Measurements from ENCODE around the gene NEDD4L.
A peak's percentile ranks its signal among the peaks of the same experiment; 100 is the strongest.

NEDD4L gene

GRCh38 chr18:58388736-58389135 is 344.7 kb downstream of the NEDD4L start:
- DNase-seq = peak; percentile 25

- DNase-seq = no peak
Measured at GRCh38 chr18:58389745-58390144, 345.7 kb downstream of the NEDD4L start.

GRCh38 chr18:58390399-58390798 is 346.4 kb downstream of the NEDD4L start:
- DNase-seq = peak; percentile 21

GRCh38 chr18:58391231-58391825 is 347.3 kb downstream of the NEDD4L start:
- DNase-seq = peak; percentile 50

- peak; percentile 38 for DNase-seq
Measured at GRCh38 chr18:58391932-58392323, 347.9 kb downstream of the NEDD4L start.

- peak; percentile 25 for DNase-seq
Measured at GRCh38 chr18:58392324-58393000, 348.4 kb downstream of the NEDD4L start.

- DNase-seq = peak; percentile 11
Measured at GRCh38 chr18:58393295-58393694, 349.3 kb downstream of the NEDD4L start.

GRCh38 chr18:58394046-58394445 is 350.0 kb downstream of the NEDD4L start:
- DNase-seq = peak; percentile 56

GRCh38 chr18:58394602-58395425 is 350.8 kb downstream of the NEDD4L start:
- DNase-seq = peak; percentile 38

GRCh38 chr18:58396144-58396543 is 352.1 kb downstream of the NEDD4L start:
- no peak for DNase-seq

- no peak for DNase-seq
Measured at GRCh38 chr18:58396966-58397365, 352.9 kb downstream of the NEDD4L start.

- no peak for DNase-seq
Measured at GRCh38 chr18:58397385-58398132, 353.5 kb downstream of the NEDD4L start.

- DNase-seq = peak; percentile 48
Measured at GRCh38 chr18:58398648-58399398, 354.8 kb downstream of the NEDD4L start.

- DNase-seq = peak; percentile 14
Measured at GRCh38 chr18:58400331-58400870, 356.4 kb downstream of the NEDD4L start.

- DNase-seq = no peak
Measured at GRCh38 chr18:58401191-58401590, 357.2 kb downstream of the NEDD4L start.

- peak; percentile 79 for DNase-seq
Measured at GRCh38 chr18:58402247-58402646, 358.2 kb downstream of the NEDD4L start.

GRCh38 chr18:58402951-58403702 is 359.1 kb downstream of the NEDD4L start:
- DNase-seq = peak; percentile 55

- peak; percentile 38 for DNase-seq
Measured at GRCh38 chr18:58403799-58404455, 359.9 kb downstream of the NEDD4L start.

GRCh38 chr18:58405107-58405898 is 361.3 kb downstream of the NEDD4L start:
- peak; percentile 36 for DNase-seq

- peak; percentile 9 for DNase-seq
Measured at GRCh38 chr18:58407263-58407648, 363.2 kb downstream of the NEDD4L start.

Measured in islet precursor cell (in vitro differentiated cells).